Measurements from ENCODE around the gene WDFY3.

The WDFY3 gene

GRCh38 chr4:84706286-84706685, 260.2 kb downstream of the WDFY3 start:
- no peaks in the 10 kb centered on the region for H3K27me3 ChIP-seq (ENCODE audit: insufficient read depth, low read depth)
- no peaks in the 10 kb centered on the region for H4K20me1 ChIP-seq (ENCODE audit: insufficient read depth)
- H3K4me3 ChIP-seq (IDR thresholded peaks at IDR 0.05; ENCODE audit: insufficient read depth, low read depth, low read length) = no peak overlapping the region
- H3K79me2 ChIP-seq (ENCODE audit: insufficient read depth, low read depth) = no peaks in the 10 kb centered on the region
- H3K9ac ChIP-seq = no peak overlapping the region
- H3K27ac ChIP-seq = no peak overlapping the region
- H3K36me3 ChIP-seq (ENCODE audit: insufficient read depth) = no peaks in the 10 kb centered on the region
- TF ChIP-seq CTCF (conservative IDR thresholded peaks at IDR 0.05; ENCODE audit: low read depth, low read length) = no peak
- H3K4me1 ChIP-seq (ENCODE audit: low read depth, poor library complexity, severe bottlenecking) = peaks cover 4% of the 10 kb centered on the region
- no peak overlapping the region for H3K4me2 ChIP-seq
- no peak overlapping the region for H2AFZ ChIP-seq (ENCODE audit: low read depth)

GRCh38 chr4:84699001-84699671, 267.4 kb downstream of the WDFY3 start:
- Histone ChIP-seq H3K27ac (no peak overlapping the region), H3K36me3 (ENCODE audit: insufficient read depth) (no peaks in the 10 kb centered on the region), H3K4me3 (IDR thresholded peaks at IDR 0.05; ENCODE audit: insufficient read depth, low read depth, low read length) (no peak overlapping the region), H3K27me3 (ENCODE audit: insufficient read depth, low read depth) (no peaks in the 10 kb centered on the region), H3K4me1 (ENCODE audit: low read depth, poor library complexity, severe bottlenecking) (peaks cover 19% of the 10 kb centered on the region), H3K9ac (no peak overlapping the region), H2AFZ (ENCODE audit: low read depth) (no peak overlapping the region), H3K4me2 (no peak overlapping the region), H4K20me1 (ENCODE audit: insufficient read depth) (no peaks in the 10 kb centered on the region), H3K79me2 (ENCODE audit: insufficient read depth, low read depth) (no peaks in the 10 kb centered on the region)
- TF ChIP-seq CTCF (conservative IDR thresholded peaks at IDR 0.05; ENCODE audit: low read depth, low read length) = no peak

GRCh38 chr4:84697615-84698201, 268.8 kb downstream of the WDFY3 start:
- Histone ChIP-seq H4K20me1 (ENCODE audit: insufficient read depth) (no peaks in the 10 kb centered on the region), H3K27ac (no peak overlapping the region), H2AFZ (ENCODE audit: low read depth) (no peak overlapping the region), H3K27me3 (ENCODE audit: insufficient read depth, low read depth) (no peaks in the 10 kb centered on the region), H3K36me3 (ENCODE audit: insufficient read depth) (no peaks in the 10 kb centered on the region), H3K79me2 (ENCODE audit: insufficient read depth, low read depth) (no peaks in the 10 kb centered on the region), H3K4me1 (ENCODE audit: low read depth, poor library complexity, severe bottlenecking) (peaks cover 19% of the 10 kb centered on the region), H3K4me2 (no peak overlapping the region), H3K4me3 (IDR thresholded peaks at IDR 0.05; ENCODE audit: insufficient read depth, low read depth, low read length) (no peak overlapping the region), H3K9ac (no peak overlapping the region)
- no peak for TF ChIP-seq CTCF (conservative IDR thresholded peaks at IDR 0.05; ENCODE audit: low read depth, low read length)

GRCh38 chr4:84697159-84697558, 269.3 kb downstream of the WDFY3 start:
- Histone ChIP-seq H3K79me2 (ENCODE audit: insufficient read depth, low read depth) (no peaks in the 10 kb centered on the region), H3K4me1 (ENCODE audit: low read depth, poor library complexity, severe bottlenecking) (peaks cover 19% of the 10 kb centered on the region), H3K4me3 (IDR thresholded peaks at IDR 0.05; ENCODE audit: insufficient read depth, low read depth, low read length) (no peak overlapping the region), H2AFZ (ENCODE audit: low read depth) (no peak overlapping the region), H3K36me3 (ENCODE audit: insufficient read depth) (no peaks in the 10 kb centered on the region), H3K27ac (no peak overlapping the region), H3K4me2 (no peak overlapping the region), H4K20me1 (ENCODE audit: insufficient read depth) (no peaks in the 10 kb centered on the region), H3K27me3 (ENCODE audit: insufficient read depth, low read depth) (no peaks in the 10 kb centered on the region), H3K9ac (no peak overlapping the region)
- TF ChIP-seq CTCF (conservative IDR thresholded peaks at IDR 0.05; ENCODE audit: low read depth, low read length) = no peak

All from KMS-11 (cell line).